HEK293 (cell line): ENCODE measurements around the gene GOLGA3.
"Not testable (repeated sequence)": the region's sequence is repeated elsewhere in the genome, so short reads cannot be mapped to it uniquely, and the experiment has no call there.

Experiments
- CTCF ChIA-PET: fragments of 350-600 bp; formaldehyde crosslinking; extraction: SDS; loops from one replicate; lab custom pipeline; 2021; ENCODE audit warnings: antibody characterized with exemption; lab: Yijun Ruan, JAX
- POLR2A ChIA-PET: fragments of 300-600 bp; formaldehyde crosslinking; extraction: SDS; loops from one replicate; lab custom pipeline; 2020; ENCODE audit warnings: antibody characterized with exemption, inconsistent platforms; lab: Yijun Ruan, JAX
- H3K27ac ChIP-seq: fragments of 200-500 bp; sonication (Bioruptor generic); 2 replicates; pipeline ENCODE4 v1.5.1; 2014; ENCODE audit warnings: low read depth, low read length, control low read depth, inconsistent platforms; ENCODE audit errors: extremely low read depth
- H3K36me3 ChIP-seq, 2 experiments: fragments of 200-500 bp in 1 of 2; sonication (Bioruptor generic) in 1 of 2; 1 replicate in 1 of 2; 2 replicates in 1 of 2; pipeline ENCODE4 v1.5.1; 2014 to 2017; ENCODE audit warnings: inconsistent platforms in 2 of 2, low read length in 2 of 2; ENCODE audit not compliant: control insufficient read depth in 2 of 2, insufficient read depth in 1 of 2
- H3K4me1 ChIP-seq: fragments of 200-500 bp; sonication (Bioruptor generic); 2 replicates; pipeline ENCODE4 v1.5.1; 2014; ENCODE audit warnings: mild to moderate bottlenecking, low read length, inconsistent platforms; ENCODE audit not compliant: control insufficient read depth, insufficient read depth
- H3K4me3 ChIP-seq: 2 replicates; pipeline ENCODE4 v1.5.1; 2011; ENCODE audit warnings: low read depth, mild to moderate bottlenecking, control low read depth, low read length, moderate library complexity
- H3K9me3 ChIP-seq: fragments of 200-500 bp; sonication (Bioruptor generic); 2 replicates; pipeline ENCODE4 v1.5.1; 2014; ENCODE audit warnings: low read depth, low read length, inconsistent platforms; ENCODE audit not compliant: control insufficient read depth, insufficient read depth
- GLI2 ChIP-seq: fragments of 450-650 bp; formaldehyde crosslinking; IDR thresholded peaks from 2 replicates; pipeline ENCODE4; 2017; ENCODE audit warnings: missing biosample characterization, missing genetic modification characterization, low read depth, borderline replicate concordance
- GLI4 ChIP-seq: fragments of 450-650 bp; formaldehyde crosslinking; IDR thresholded peaks from 2 replicates; pipeline ENCODE4 v1.5.1; 2016; ENCODE audit warnings: missing biosample characterization, missing genetic modification characterization
- KLF10 ChIP-seq: fragments of 450-650 bp; IDR thresholded peaks from 2 replicates; pipeline ENCODE4 v1.5.1; 2018; ENCODE audit warnings: missing biosample characterization, mild to moderate bottlenecking, missing genetic modification characterization
- KLF8 ChIP-seq: fragments of 450-650 bp; formaldehyde crosslinking; IDR thresholded peaks from 2 replicates; pipeline ENCODE4 v1.5.1; 2016; ENCODE audit warnings: missing biosample characterization, missing genetic modification characterization
- YY1 ChIP-seq: fragments of 450-650 bp; formaldehyde crosslinking; IDR thresholded peaks from 2 replicates; pipeline ENCODE4 v1.5.1; 2018; ENCODE audit warnings: missing biosample characterization, missing genetic modification characterization
- YY2 ChIP-seq: fragments of 450-650 bp; formaldehyde crosslinking; IDR thresholded peaks from 2 replicates; pipeline ENCODE4 v1.5.1; 2016; ENCODE audit warnings: missing biosample characterization, missing genetic modification characterization
- ZFP37 ChIP-seq: fragments of 450-650 bp; formaldehyde crosslinking; IDR thresholded peaks from 2 replicates; pipeline ENCODE4 v1.5.1; 2016; ENCODE audit warnings: missing biosample characterization, missing genetic modification characterization
- ZNF10 ChIP-seq: fragments of 450-650 bp; formaldehyde crosslinking; IDR thresholded peaks from 2 replicates; pipeline ENCODE4 v1.5.1; 2017; ENCODE audit warnings: missing biosample characterization, missing genetic modification characterization
- ZNF239 ChIP-seq: fragments of 450-650 bp; formaldehyde crosslinking; IDR thresholded peaks from 2 replicates; pipeline ENCODE4 v1.5.1; 2016; ENCODE audit warnings: missing biosample characterization, missing genetic modification characterization
- ZNF24 ChIP-seq: fragments of 450-650 bp; formaldehyde crosslinking; IDR thresholded peaks from 2 replicates; pipeline ENCODE4 v1.5.1; 2016; ENCODE audit warnings: missing biosample characterization, missing genetic modification characterization
- ZNF248 ChIP-seq: fragments of 450-650 bp; formaldehyde crosslinking; IDR thresholded peaks from 2 replicates; pipeline ENCODE4 v1.5.1; 2017; ENCODE audit warnings: missing biosample characterization, missing genetic modification characterization
- ZNF266 ChIP-seq: fragments of 450-650 bp; formaldehyde crosslinking; IDR thresholded peaks from 2 replicates; pipeline ENCODE4 v1.5.1; 2016; ENCODE audit warnings: missing biosample characterization, missing genetic modification characterization, low read depth
- ZNF341 ChIP-seq: fragments of 450-650 bp; formaldehyde crosslinking; IDR thresholded peaks from 2 replicates; pipeline ENCODE4; 2016; ENCODE audit warnings: low read depth, missing biosample characterization, missing genetic modification characterization
- ZNF354C ChIP-seq: fragments of 450-650 bp; formaldehyde crosslinking; IDR thresholded peaks from 2 replicates; pipeline ENCODE4 v1.5.1; 2016; ENCODE audit warnings: missing biosample characterization, missing genetic modification characterization, low read depth, borderline replicate concordance
- ZNF366 ChIP-seq: fragments of 450-650 bp; formaldehyde crosslinking; conservative IDR thresholded peaks from 2 replicates; pipeline ENCODE4 v1.5.1; 2016; ENCODE audit warnings: missing biosample characterization, missing genetic modification characterization
- ZNF501 ChIP-seq: fragments of 450-650 bp; formaldehyde crosslinking; IDR thresholded peaks from 2 replicates; pipeline ENCODE4 v1.5.1; 2016; ENCODE audit warnings: missing biosample characterization, missing genetic modification characterization
- ZNF561 ChIP-seq: fragments of 450-650 bp; IDR thresholded peaks from 2 replicates; pipeline ENCODE4 v1.5.1; 2018; ENCODE audit warnings: missing biosample characterization, missing genetic modification characterization, borderline replicate concordance
- ZNF623 ChIP-seq: fragments of 450-650 bp; formaldehyde crosslinking; IDR thresholded peaks from 2 replicates; pipeline ENCODE4 v1.5.1; 2016; ENCODE audit warnings: missing biosample characterization, missing genetic modification characterization
- ZNF692 ChIP-seq: fragments of 450-650 bp; formaldehyde crosslinking; IDR thresholded peaks from 2 replicates; pipeline ENCODE4 v1.5.1; 2016; ENCODE audit warnings: missing biosample characterization, missing genetic modification characterization
- ZNF701 ChIP-seq: fragments of 450-650 bp; formaldehyde crosslinking; IDR thresholded peaks from 2 replicates; pipeline ENCODE4 v1.5.1; 2016; ENCODE audit warnings: missing biosample characterization, missing genetic modification characterization
- ZNF776 ChIP-seq: fragments of 450-650 bp; formaldehyde crosslinking; IDR thresholded peaks from 2 replicates; pipeline ENCODE4 v1.5.0; 2017; ENCODE audit warnings: missing biosample characterization, missing genetic modification characterization, borderline replicate concordance
- ZSCAN23 ChIP-seq: fragments of 450-650 bp; formaldehyde crosslinking; IDR thresholded peaks from 2 replicates; pipeline ENCODE4 v1.5.1; 2016; ENCODE audit warnings: missing biosample characterization, missing genetic modification characterization
- ZSCAN4 ChIP-seq: fragments of 450-650 bp; formaldehyde crosslinking; IDR thresholded peaks from 2 replicates; pipeline ENCODE4 v1.5.1; 2017; ENCODE audit warnings: missing biosample characterization, missing genetic modification characterization
- TF ChIP-seq, protein P1 (sequence below): fragments of 450-650 bp; formaldehyde crosslinking; IDR thresholded peaks from 2 replicates; pipeline ENCODE4 v1.5.1; 2016; ENCODE audit warnings: missing biosample characterization, missing genetic modification characterization
- TF ChIP-seq, protein P2 (sequence below): fragments of 450-650 bp; IDR thresholded peaks from 2 replicates; pipeline ENCODE4 v1.5.1; 2018; ENCODE audit warnings: missing biosample characterization, missing genetic modification characterization

Gene GOLGA3

GRCh38 chr12:132776816-132777568 lies 51.7 kb downstream of the GOLGA3 start:
- H3K4me3 ChIP-seq = no peak overlapping the region
- peaks cover 11 to 92% of the 10 kb centered on the region in 2 experiments; a peak in 2 of 3 replicates for H3K36me3 ChIP-seq
- H3K4me1 ChIP-seq = no peaks in the 10 kb centered on the region
- TF ChIP-seq KLF10 (tag by site-specific recombination) = no peak
- no peak for TF ChIP-seq ZNF561 (tag by site-specific recombination)
- no peak for TF ChIP-seq ZNF10 (tag by site-specific recombination)
- TF ChIP-seq ZNF248 (tag by site-specific recombination) = no peak
- TF ChIP-seq ZNF24 = no peak
- no peak for TF ChIP-seq ZNF341 (tag by site-specific recombination)
- no peak for TF ChIP-seq YY2
- no peak for TF ChIP-seq KLF8
- no peak for TF ChIP-seq ZNF776 (tag by site-specific recombination)
- TF ChIP-seq ZNF501 (tag by site-specific recombination) = no peak
- H3K9me3 ChIP-seq = no peaks in the 10 kb centered on the region
- CTCF ChIA-PET = no interaction called here
- no peak overlapping the region for H3K27ac ChIP-seq
- POLR2A ChIA-PET = interaction anchor here (0.6 kb wide), 1 partner anchor 23 kb away, joined by 5 read pairs; no protein-coding TSS in a partner anchor

DNA sequence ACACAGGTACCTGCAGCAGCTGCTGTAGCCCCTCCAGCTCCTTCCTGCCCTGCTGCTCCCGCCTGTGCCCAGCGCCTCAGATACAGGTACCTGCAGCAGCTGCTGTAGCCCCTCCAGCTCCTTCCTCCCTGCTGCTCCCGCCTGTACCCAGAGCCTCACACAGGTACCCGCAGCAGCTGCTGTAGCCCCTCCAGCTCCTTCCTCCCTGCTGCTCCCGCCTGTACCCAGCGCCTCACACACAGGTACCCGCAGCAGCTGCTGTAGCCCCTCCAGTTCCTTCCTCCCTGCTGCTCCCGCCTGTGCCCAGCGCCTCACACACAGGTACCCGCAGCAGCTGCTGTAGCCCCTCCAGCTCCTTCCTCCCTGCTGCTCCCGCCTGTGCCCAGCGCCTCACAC lies 52.4 kb downstream of the GOLGA3 start:
- H3K9me3 ChIP-seq, H3K4me1 ChIP-seq, H3K4me3 ChIP-seq, H3K27ac ChIP-seq, POLR2A ChIA-PET, CTCF ChIA-PET: not testable (repeated sequence)
- peaks cover 11 to 91% of the 10 kb centered on the region in 2 experiments; a peak in 2 of 3 replicates for H3K36me3 ChIP-seq

GRCh38 chr12:132775502-132776229 lies 53.0 kb downstream of the GOLGA3 start:
- CTCF ChIA-PET = interaction anchor here (0.6 to 1.2 kb wide), 2 partner anchors 21 to 177 kb away, joined by 3 read pairs; no protein-coding TSS in a partner anchor
- H3K36me3 ChIP-seq = peaks cover 15 to 85% of the 10 kb centered on the region in 2 experiments
- no peaks in the 10 kb centered on the region for H3K4me1 ChIP-seq
- H3K9me3 ChIP-seq = no peaks in the 10 kb centered on the region
- POLR2A ChIA-PET = no interaction called here
- H3K4me3 ChIP-seq = no peak overlapping the region
- no peak overlapping the region for H3K27ac ChIP-seq
- TF ChIP-seq ZNF701 (tag by site-specific recombination) (no peak), ZNF501 (tag by site-specific recombination) (no peak), GLI2 (tag by site-specific recombination) (no peak), ZSCAN4 (tag by site-specific recombination) (no peak), ZNF623 (tag by site-specific recombination) (no peak), ZNF692 (tag by site-specific recombination) (no peak), ZNF354C (tag by site-specific recombination) (no peak), ZSCAN23 (tag by site-specific recombination) (no peak), ZNF239 (tag by site-specific recombination) (no peak), ZNF266 (tag by site-specific recombination) (no peak), ZFP37 (tag by site-specific recombination) (no peak), ZNF366 (tag by site-specific recombination) (no peak), GLI4 (tag by site-specific recombination) (no peak), YY1 (tag by site-specific recombination) (no peak)
- TF ChIP-seq, protein P1, sequence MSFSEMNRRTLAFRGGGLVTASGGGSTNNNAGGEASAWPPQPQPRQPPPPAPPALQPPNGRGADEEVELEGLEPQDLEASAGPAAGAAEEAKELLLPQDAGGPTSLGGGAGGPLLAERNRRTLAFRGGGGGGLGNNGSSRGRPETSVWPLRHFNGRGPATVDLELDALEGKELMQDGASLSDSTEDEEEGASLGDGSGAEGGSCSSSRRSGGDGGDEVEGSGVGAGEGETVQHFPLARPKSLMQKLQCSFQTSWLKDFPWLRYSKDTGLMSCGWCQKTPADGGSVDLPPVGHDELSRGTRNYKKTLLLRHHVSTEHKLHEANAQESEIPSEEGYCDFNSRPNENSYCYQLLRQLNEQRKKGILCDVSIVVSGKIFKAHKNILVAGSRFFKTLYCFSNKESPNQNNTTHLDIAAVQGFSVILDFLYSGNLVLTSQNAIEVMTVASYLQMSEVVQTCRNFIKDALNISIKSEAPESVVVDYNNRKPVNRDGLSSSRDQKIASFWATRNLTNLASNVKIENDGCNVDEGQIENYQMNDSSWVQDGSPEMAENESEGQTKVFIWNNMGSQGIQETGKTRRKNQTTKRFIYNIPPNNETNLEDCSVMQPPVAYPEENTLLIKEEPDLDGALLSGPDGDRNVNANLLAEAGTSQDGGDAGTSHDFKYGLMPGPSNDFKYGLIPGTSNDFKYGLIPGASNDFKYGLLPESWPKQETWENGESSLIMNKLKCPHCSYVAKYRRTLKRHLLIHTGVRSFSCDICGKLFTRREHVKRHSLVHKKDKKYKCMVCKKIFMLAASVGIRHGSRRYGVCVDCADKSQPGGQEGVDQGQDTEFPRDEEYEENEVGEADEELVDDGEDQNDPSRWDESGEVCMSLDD (tag by site-specific recombination) = no peak
- TF ChIP-seq, protein P2, sequence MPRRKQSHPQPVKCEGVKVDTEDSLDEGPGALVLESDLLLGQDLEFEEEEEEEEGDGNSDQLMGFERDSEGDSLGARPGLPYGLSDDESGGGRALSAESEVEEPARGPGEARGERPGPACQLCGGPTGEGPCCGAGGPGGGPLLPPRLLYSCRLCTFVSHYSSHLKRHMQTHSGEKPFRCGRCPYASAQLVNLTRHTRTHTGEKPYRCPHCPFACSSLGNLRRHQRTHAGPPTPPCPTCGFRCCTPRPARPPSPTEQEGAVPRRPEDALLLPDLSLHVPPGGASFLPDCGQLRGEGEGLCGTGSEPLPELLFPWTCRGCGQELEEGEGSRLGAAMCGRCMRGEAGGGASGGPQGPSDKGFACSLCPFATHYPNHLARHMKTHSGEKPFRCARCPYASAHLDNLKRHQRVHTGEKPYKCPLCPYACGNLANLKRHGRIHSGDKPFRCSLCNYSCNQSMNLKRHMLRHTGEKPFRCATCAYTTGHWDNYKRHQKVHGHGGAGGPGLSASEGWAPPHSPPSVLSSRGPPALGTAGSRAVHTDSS = no peak
